Tibial artery (tissue), 4 donors: Measurements from ENCODE around the gene NIF3L1.

ENCODE experiments used
- DNase-seq, 2 donors: peaks; one replicate each; pipeline ENCODE4 v3.0.0-alpha.2; 2019
- H3K27ac ChIP-seq, 2 donors: fragments of 200-600 bp; sonication (generic) in 1 of 2; 1 replicate in 1 of 2; 2 replicates in 1 of 2; pipeline ENCODE4 v1.5.1; 2018 to 2019; ENCODE audit warnings: mild to moderate bottlenecking in 1 of 2
- H3K27me3 ChIP-seq, 2 donors: fragments of 200-600 bp; sonication (generic) in 1 of 2; one replicate each; pipeline versions ENCODE4 v1.5.1 to v1.6.0; 2016 to 2019
- H3K36me3 ChIP-seq, 3 donors: fragments of 200-600 bp; sonication (generic) in 2 of 3; one replicate each; pipeline ENCODE4 v1.5.1; 2016 to 2019; ENCODE audit warnings: mild to moderate bottlenecking in 2 of 3
- H3K4me1 ChIP-seq, 4 donors: fragments of 200-600 bp; sonication (generic) in 2 of 4; 1 replicate in 3 of 4; 2 replicates in 1 of 4; pipeline ENCODE4 v1.5.1; 2016 to 2019
- H3K4me3 ChIP-seq, 2 donors: fragments of 200-600 bp; sonication (generic) in 1 of 2; 1 replicate in 1 of 2; 2 replicates in 1 of 2; pipeline ENCODE4 v1.5.1; 2018 to 2019; ENCODE audit warnings: mild to moderate bottlenecking in 2 of 2
- H3K9me3 ChIP-seq, 3 donors: fragments of 200-600 bp; sonication (generic) in 1 of 3; one replicate each; pipeline ENCODE4 v1.5.1; 2016 to 2019
- CTCF ChIP-seq, 2 experiments: fragments of 200-600 bp in 1 of 2; fragments of 450-650 bp in 1 of 2; IDR thresholded peaks; one replicate each; pipeline ENCODE4 v1.5.1; 2017 to 2019; ENCODE audit warnings: antibody characterized with exemption in 2 of 2, mild to moderate bottlenecking in 1 of 2, moderate library complexity in 1 of 2
- intact Hi-C: fragments of 100-400 bp; cut with DNase I; formaldehyde crosslinking; loops from one replicate; pipeline ENCODE4 v1.15.0; 2023; ENCODE audit warnings: low total_unique reads

NIF3L1 gene

GRCh38 chr2:200864176-200865034 lies 24.8 kb upstream of the NIF3L1 start, which contains the start of gene CLK1:
CLK1 (minus strand) TSS chr2:200864658; CDS start chr2:200861862, 2,796 bp downstream.
- H3K4me3 ChIP-seq, result peak within 1 kb of the TSS; percentile 90 to 95
- peaks cover 3 to 9% (median 8%) of the 10 kb centered on the region in 3 donors for H3K36me3 ChIP-seq
- DNase-seq, result peak; percentile 96 to 98
- H3K9me3 ChIP-seq, result no peaks in the 10 kb centered on the region
- peaks cover 0 to 40% (median 16%) of the 10 kb centered on the region in 4 donors for H3K4me1 ChIP-seq
- intact Hi-C loops, result loop anchor here (5.0 kb wide), 1 partner anchor 52 kb away; the partner anchor contains the start of gene BZW1
- H3K27me3 ChIP-seq, result no peaks in the 10 kb centered on the region
- peak within 1 kb of the TSS; percentile 100 for H3K27ac ChIP-seq
- no peak for TF ChIP-seq CTCF (IDR thresholded peaks at IDR 0.05)

GRCh38 chr2:200869014-200869413 lies 20.2 kb upstream of the NIF3L1 start:
- no peak for TF ChIP-seq CTCF (IDR thresholded peaks at IDR 0.05)
- Histone ChIP-seq H3K36me3 (peaks cover 5 to 36% (median 8%) of the 10 kb centered on the region in 3 donors), H3K4me3 (no peak overlapping the region), H3K9me3 (no peaks in the 10 kb centered on the region), H3K4me1 (peaks cover 0 to 20% (median 8%) of the 10 kb centered on the region in 4 donors), H3K27ac (no peak overlapping the region), H3K27me3 (no peaks in the 10 kb centered on the region)
- DNase-seq, result no peak
- intact Hi-C loops, result no loop called here

- DNase-seq, result no peak
- Histone ChIP-seq H3K36me3 (peaks cover 17 to 56% (median 20%) of the 10 kb centered on the region in 3 donors), H3K27ac (no peak overlapping the region), H3K27me3 (no peaks in the 10 kb centered on the region), H3K4me3 (no peak overlapping the region), H3K4me1 (peaks cover 0 to 12% (median 3%) of the 10 kb centered on the region in 4 donors), H3K9me3 (no peaks in the 10 kb centered on the region)
- intact Hi-C loops, result no loop called here
- TF ChIP-seq CTCF (IDR thresholded peaks at IDR 0.05), result no peak
Observed at GRCh38 chr2:200871151-200871550, 18.0 kb upstream of the NIF3L1 start.

- no peak for DNase-seq
- intact Hi-C loops, result no loop called here
- Histone ChIP-seq H3K9me3 (no peaks in the 10 kb centered on the region), H3K4me3 (no peak overlapping the region), H3K4me1 (no peaks in the 10 kb centered on the region), H3K27me3 (no peaks in the 10 kb centered on the region), H3K36me3 (peaks cover 30 to 78% (median 33%) of the 10 kb centered on the region in 3 donors), H3K27ac (no peak overlapping the region)
- TF ChIP-seq CTCF (IDR thresholded peaks at IDR 0.05), result no peak
Observed at GRCh38 chr2:200873560-200873959, 15.6 kb upstream of the NIF3L1 start.

- no peak for TF ChIP-seq CTCF (IDR thresholded peaks at IDR 0.05)
- Histone ChIP-seq H3K27ac (no peak overlapping the region), H3K27me3 (no peaks in the 10 kb centered on the region), H3K36me3 (peaks cover 46 to 96% (median 62%) of the 10 kb centered on the region in 3 donors), H3K4me1 (no peaks in the 10 kb centered on the region), H3K4me3 (no peak overlapping the region), H3K9me3 (no peaks in the 10 kb centered on the region)
- intact Hi-C loops, result no loop called here
- no peak for DNase-seq
Observed at GRCh38 chr2:200877443-200877842, 11.7 kb upstream of the NIF3L1 start.
